Right kidney (tissue), 1 donor: ENCODE measurements around the gene NPDC1.
"Not testable (repeated sequence)": the region's sequence is repeated elsewhere in the genome, so short reads cannot be mapped to it uniquely, and the experiment has no call there.

Experiments used
- DNase-seq: peaks from one replicate; pipeline ENCODE4 v3.0.0-alpha.2; 2016

The NPDC1 gene

DNA sequence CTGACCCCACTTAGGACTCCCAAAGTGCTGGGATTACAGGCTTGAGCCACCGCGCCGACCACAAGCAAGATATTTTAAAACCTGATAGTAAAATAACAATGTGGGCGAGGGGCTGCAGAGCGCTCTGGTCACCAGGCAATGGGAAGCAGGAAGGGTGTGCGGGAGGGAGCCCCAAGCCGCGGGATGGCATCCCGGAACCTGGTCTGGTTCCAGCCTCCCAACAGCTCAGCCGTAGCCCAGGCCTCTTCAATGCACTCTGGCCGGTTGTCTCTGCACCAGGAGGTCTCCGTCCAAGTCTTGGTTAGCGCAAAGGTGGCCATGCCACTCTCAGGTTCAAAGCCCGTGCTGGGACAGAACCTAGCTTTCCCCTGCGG lies 30.6 kb upstream of the NPDC1 start:
- DNase-seq: no peak

GRCh38 chr9:137075275-137075775 lies 29.3 kb upstream of the NPDC1 start:
- no peak for DNase-seq

DNA sequence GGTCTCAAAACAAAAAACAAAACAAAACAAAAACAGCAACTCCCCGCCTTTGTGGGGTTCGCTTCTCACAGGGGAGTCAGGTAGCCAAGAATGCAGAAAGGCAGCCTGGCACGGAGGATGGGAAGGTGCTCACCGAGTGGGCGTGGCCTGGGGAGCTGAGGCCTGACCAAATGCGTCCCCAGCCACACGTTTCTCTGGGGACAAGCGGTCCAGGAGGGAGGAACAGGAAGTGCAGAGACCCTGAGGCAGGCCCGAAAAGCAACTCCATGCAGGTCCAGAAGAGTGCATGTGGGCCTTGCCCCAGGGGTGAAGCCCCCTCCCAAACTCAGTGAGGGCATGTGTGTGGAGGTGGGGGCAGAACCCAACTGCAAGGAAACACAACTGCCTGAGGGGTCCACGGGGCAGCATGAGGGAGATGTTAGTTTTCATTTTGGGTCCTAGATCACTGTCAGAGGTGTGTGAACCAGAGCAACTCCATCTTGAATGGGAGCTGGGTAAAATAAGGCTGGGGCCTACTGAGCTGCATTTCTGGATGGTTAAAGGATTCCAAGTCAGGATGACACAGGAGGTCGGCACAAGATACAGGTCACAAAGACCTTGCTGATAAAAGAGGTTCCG lies 28.8 kb upstream of the NPDC1 start:
- DNase-seq: no peak

DNA sequence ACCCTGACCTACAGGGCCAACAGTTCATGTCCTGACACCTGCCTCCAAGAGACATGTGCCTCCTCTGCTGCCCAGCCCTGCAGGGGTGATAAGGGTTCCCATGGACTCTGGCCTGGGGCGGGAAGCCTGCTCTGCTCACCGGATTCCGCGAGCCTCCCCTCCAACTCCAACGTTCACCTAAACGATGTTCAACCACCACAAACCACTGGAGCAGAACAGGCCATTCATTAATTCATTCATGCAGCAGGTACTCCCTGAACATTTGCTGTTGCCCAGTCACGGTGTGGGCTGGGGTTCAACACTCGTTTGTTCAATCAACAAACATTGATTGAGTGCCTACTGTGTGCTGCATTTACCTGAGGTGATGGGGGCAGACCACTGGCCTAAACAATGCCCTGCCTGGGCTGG lies 28.0 kb upstream of the NPDC1 start:
- no peak for DNase-seq

GRCh38 chr9:137071282-137071681 lies 25.3 kb upstream of the NPDC1 start:
- DNase-seq: no peak

DNA sequence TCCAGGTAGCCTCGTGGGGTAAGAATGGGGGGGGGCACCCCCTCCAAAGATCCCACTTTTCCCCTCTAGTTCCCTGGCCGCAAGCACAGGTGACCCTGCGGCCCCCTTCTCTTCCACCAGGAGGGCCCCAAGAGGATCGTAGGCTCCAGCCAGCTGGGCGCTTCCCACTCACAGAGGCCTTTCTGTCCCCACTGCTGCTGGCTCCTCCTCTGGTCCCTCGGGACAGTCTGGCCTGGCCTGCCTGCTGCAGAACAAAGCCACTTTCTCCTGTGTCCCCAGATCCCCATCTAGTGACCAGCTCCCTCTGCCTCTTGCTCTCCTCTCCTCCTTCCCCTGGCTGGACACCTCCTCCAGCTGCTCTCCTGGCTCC lies 24.9 kb upstream of the NPDC1 start:
- DNase-seq: no peak

GRCh38 chr9:137070201-137070905 lies 24.4 kb upstream of the NPDC1 start, which contains the start of gene SAPCD2:
SAPCD2 (minus strand) TSS chr9:137070557; CDS start chr9:137070460, 97 bp downstream.
- DNase-seq: peak; percentile 83

- DNase-seq: peak; percentile 53
Observed at GRCh38 chr9:137069508-137070091, 23.6 kb upstream of the NPDC1 start.

DNA sequence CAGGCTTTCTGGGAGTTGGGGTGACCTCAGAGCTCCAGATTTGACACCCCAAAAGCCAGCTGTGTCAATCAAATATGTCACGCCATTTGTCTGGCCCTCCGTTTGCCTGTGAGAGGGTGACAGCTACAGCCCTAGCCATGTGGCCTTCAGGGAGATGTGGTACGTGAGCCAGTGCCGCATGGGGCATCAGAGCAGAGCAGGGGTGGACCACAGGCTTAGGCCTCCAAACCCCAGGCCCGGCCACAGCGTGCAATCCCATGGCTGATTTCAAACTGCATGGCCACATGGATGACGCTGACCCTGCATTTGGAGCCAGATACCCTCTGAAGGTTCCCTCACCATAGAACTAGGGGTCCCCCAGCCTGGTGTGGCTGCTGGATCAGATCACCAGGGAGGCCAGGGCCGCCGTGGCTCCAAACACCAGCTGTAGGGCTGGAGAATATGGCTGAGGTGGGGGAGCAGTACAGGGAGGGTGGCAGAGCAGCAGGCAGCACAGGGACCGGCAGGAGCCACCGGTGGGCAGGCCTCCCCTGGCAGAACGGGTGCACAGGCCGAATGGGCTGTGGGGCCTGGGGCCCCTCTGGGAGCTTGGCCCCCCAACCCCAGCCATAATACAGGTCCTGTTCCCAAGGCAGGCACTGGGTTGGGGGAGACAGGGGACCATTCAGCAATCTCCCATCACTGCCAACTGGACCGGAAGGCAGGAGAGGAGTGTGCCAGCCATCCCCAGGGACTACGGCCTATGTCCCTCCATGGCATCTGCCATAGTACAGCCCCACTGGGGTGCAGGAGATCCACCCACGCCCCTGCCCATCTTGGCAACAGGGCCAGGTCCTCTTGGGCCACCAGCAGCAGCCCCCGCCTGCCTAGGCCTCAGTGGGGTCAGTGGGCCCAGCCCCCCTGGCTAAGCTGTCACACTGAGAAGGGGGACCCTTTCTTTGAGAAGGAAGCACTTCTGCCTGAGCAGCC lies 22.8 kb upstream of the NPDC1 start:
- no peak for DNase-seq

DNA sequence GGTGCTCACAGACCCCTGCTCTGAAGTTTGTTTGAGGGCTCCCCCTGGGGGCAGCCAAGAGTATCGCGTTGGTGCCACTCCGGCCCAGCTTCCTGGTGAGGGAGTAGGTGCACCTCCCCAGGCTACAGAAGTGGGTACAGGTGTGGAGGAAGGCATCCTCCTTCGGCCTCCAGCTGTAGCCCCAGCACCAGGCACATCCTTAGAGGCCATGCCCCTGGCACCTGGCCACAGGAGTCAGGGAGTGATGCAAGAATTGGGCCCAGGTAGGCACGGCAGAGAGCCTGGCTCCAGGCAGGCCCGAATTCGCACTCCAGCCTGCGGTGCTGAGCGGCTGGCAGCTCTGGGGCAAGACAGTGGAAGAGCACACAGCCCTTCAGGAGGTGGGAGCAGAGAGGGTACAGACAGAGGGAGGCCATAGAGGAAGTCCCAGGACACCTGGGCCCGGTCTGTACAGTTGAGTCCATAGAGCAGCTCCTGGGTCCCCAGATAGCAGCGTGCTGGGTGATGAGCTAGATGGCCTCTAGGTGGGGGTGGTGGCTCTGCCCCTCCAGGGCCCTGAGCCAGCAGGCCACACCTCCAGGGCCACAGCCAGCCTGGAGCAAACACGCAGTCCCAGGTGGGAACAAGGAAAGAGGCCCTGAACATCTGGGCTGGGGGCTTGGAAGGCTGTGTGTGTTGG lies 22.0 kb upstream of the NPDC1 start:
- DNase-seq: no peak

DNA sequence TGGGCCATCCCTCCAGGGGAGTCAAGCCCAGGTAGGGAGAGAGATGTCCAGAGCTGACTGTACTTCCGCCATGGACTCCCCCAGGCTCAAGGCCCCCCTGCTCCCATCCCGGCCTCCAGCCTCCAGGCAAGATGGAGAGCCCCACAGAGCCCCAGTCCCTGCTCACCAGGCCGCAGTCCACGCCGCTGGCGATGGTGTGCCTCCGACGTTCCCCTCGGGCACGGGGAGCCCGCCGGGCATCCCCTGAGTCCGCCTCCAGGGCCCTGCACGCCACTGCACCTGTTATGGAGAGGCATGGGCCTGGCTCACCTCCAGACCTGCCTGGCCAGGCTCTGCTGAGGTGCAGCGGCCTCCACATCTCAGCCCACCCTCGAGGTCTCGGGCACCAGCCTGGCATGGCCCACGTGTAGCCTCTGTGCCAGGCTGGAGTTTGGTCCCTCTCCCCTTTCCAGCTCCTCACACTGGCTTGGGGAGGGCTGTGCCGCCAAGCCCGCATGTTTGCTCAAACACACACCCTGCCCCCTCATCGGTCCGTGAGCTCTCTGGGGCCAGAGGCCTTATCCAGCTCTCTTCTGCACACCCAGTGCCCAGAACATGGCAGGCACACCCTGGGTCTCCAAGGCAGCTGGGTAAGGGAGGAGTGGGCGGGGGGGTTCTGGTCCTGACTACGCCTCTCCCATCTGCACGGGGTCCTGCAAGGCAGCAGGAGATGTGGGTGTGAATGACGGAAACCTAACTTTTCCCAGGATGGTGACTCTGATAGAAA lies 20.3 kb upstream of the NPDC1 start:
- no peak for DNase-seq

DNA sequence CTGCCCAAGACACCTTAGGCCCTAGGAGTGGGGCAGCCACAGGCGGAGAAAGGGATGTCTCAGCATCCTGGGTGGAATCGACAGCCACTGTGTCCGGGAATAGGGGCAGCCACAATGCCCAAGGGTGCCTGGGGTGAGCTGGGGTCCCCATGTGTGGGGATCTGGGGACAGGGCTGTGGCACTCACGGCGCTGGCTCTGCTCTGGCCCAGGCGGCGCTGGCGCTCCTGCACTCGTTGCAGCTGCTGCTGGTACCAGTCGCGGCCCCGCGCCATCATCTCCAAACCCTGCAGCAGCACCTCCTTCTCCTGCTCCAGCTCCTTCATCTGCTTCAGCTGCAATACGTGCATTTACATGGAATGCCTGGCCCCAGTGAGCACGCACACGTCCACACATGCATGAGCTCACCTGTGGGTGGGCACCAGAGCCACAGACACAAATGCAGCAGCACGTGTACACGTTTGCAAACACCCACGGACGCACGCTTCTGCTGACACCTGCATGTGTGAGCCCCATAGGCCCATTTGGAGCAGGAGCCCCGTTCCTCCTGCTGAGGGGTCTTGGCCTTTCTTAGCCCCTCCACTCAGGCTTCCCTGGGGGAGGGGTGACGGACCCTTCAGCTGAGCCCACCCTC lies 19.5 kb upstream of the NPDC1 start:
- DNase-seq: no peak

GRCh38 chr9:137064880-137065164 lies 18.8 kb upstream of the NPDC1 start:
- no peak for DNase-seq

GRCh38 chr9:137064027-137064879 lies 18.3 kb upstream of the NPDC1 start:
- no peak for DNase-seq

- DNase-seq: no peak
Observed at GRCh38 chr9:137063311-137064026, 17.5 kb upstream of the NPDC1 start.

DNA sequence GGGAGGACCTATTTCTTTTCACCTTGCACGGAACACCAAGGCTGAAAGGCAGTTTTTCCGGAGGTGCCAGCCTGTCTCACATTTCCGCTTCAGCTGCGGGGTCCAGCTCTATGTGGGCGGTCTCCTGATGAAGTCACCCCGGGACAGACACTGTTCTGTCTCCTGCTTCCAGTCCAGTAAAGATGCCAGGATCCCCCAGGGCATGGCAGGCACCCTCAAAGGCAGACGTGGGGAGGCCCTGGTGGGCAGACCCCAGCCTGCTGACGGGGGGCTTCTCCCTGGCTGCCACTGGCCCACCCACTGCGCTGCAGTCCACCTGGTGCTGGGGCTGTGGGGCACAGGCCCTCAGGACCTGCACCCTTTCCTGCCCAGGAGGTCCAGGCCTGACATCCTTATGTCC lies 16.8 kb upstream of the NPDC1 start:
- not testable (repeated sequence) for DNase-seq

DNA sequence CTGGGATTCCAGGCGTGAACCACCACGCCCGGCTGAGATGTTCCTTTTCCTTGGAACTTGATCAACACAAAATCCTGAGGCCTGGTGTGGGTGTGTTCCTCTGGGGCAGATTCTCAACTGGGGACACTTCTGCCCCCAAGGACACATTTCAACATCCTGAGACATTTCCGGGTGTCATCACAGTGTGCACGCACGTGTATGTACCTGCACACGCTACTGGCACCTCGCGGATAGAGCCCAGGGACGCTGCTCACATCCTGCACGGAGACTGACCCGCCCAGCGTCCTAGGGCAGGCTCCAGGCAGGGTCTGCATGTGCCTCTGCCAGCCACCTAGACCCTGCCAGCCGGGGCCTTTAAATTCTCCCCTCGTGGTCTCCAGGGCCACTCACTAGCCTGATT lies 16.4 kb upstream of the NPDC1 start:
- DNase-seq: no peak

GRCh38 chr9:137058521-137059234 lies 12.7 kb upstream of the NPDC1 start:
- no peak for DNase-seq

- no peak for DNase-seq
Observed at GRCh38 chr9:137057545-137057944, 11.6 kb upstream of the NPDC1 start.
